Measurements from ENCODE around the gene PGAM1.

Gene PGAM1

DNA sequence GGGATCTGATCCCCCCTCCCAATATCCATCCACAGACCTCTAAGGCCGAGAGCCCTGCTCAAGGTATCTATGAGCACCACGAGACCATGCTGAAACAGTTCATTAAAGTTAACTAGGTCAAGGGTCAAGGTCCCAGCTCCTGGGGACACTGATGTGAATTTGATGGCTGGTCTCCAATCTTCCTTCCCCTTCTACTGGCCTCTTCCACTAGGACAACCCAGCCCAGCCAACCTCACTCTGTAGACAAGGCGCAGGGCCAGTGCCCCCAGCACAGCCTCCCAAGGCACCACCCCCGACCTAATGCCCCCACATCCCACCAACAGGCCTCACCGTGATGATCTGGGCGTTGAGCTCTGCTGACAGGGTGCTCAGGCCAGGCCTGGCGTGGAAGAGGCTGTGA lies 40.4 kb upstream of the PGAM1 start:
- TF ChIP-seq YY1 (IDR thresholded peaks at IDR 0.05; ENCODE audit: low read depth) (no peak), NFIC (IDR thresholded peaks at IDR 0.05) (no peak), ZBTB7A (IDR thresholded peaks at IDR 0.05; ENCODE audit: low read depth) (no peak), EGR1 (IDR thresholded peaks at IDR 0.05) (no peak), FOXM1 (IDR thresholded peaks at IDR 0.05; ENCODE audit: borderline replicate concordance, low read depth) (no peak), RAD21 (IDR thresholded peaks at IDR 0.05; ENCODE audit: low read depth) (no peak), CREB1 (IDR thresholded peaks at IDR 0.05; ENCODE audit: low read depth) (no peak), EP300 (IDR thresholded peaks at IDR 0.05; ENCODE audit: borderline replicate concordance) (no peak), TEAD4 (IDR thresholded peaks at IDR 0.05) (no peak), MAX (IDR thresholded peaks at IDR 0.05) (no peak), TAF1 (IDR thresholded peaks at IDR 0.05; ENCODE audit: low read depth) (no peak), TCF12 (IDR thresholded peaks at IDR 0.05; ENCODE audit: low read depth) (no peak)
- TF ChIP-seq, protein P1, sequence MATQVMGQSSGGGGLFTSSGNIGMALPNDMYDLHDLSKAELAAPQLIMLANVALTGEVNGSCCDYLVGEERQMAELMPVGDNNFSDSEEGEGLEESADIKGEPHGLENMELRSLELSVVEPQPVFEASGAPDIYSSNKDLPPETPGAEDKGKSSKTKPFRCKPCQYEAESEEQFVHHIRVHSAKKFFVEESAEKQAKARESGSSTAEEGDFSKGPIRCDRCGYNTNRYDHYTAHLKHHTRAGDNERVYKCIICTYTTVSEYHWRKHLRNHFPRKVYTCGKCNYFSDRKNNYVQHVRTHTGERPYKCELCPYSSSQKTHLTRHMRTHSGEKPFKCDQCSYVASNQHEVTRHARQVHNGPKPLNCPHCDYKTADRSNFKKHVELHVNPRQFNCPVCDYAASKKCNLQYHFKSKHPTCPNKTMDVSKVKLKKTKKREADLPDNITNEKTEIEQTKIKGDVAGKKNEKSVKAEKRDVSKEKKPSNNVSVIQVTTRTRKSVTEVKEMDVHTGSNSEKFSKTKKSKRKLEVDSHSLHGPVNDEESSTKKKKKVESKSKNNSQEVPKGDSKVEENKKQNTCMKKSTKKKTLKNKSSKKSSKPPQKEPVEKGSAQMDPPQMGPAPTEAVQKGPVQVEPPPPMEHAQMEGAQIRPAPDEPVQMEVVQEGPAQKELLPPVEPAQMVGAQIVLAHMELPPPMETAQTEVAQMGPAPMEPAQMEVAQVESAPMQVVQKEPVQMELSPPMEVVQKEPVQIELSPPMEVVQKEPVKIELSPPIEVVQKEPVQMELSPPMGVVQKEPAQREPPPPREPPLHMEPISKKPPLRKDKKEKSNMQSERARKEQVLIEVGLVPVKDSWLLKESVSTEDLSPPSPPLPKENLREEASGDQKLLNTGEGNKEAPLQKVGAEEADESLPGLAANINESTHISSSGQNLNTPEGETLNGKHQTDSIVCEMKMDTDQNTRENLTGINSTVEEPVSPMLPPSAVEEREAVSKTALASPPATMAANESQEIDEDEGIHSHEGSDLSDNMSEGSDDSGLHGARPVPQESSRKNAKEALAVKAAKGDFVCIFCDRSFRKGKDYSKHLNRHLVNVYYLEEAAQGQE (IDR thresholded peaks at IDR 0.05; ENCODE audit: low read depth), result no peak

DNA sequence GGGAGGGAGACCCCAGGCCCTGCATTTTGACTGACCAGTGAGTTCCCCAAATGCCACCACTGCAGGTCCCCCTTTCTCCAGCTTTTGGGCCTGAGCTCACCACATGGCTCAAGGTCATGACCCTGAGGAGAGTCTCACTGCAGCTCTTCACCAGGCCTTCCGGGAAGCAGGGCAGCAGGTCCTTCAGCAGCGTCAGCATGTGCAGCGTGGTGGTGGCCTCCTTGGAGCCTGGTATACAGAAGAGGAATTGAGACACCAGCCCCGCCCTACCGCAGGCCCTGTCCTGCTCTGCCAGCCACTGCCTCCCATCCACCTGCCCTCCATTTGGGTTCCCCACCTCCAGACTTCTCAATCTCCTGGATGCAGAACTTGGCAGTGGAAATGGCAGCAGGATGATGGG lies 37.8 kb upstream of the PGAM1 start:
- TF ChIP-seq FOXM1 (IDR thresholded peaks at IDR 0.05; ENCODE audit: borderline replicate concordance, low read depth) (no peak), TAF1 (IDR thresholded peaks at IDR 0.05; ENCODE audit: low read depth) (no peak), CEBPB (IDR thresholded peaks at IDR 0.05) (no peak), NFIC (IDR thresholded peaks at IDR 0.05) (no peak), ZBTB7A (IDR thresholded peaks at IDR 0.05; ENCODE audit: low read depth) (no peak), RAD21 (IDR thresholded peaks at IDR 0.05; ENCODE audit: low read depth) (no peak), CREB1 (IDR thresholded peaks at IDR 0.05; ENCODE audit: low read depth) (no peak), EGR1 (IDR thresholded peaks at IDR 0.05) (no peak), TEAD4 (IDR thresholded peaks at IDR 0.05) (no peak), YY1 (IDR thresholded peaks at IDR 0.05; ENCODE audit: low read depth) (no peak), EP300 (IDR thresholded peaks at IDR 0.05; ENCODE audit: borderline replicate concordance) (no peak), TCF12 (IDR thresholded peaks at IDR 0.05; ENCODE audit: low read depth) (no peak), MAX (IDR thresholded peaks at IDR 0.05) (no peak), USF1 (IDR thresholded peaks at IDR 0.05) (no peak)
- TF ChIP-seq, protein P1 (IDR thresholded peaks at IDR 0.05; ENCODE audit: low read depth), result no peak

- TF ChIP-seq RAD21 (IDR thresholded peaks at IDR 0.05; ENCODE audit: low read depth) (no peak), NFIC (IDR thresholded peaks at IDR 0.05) (no peak)
Measured at GRCh38 chr10:97390091-97390490, 35.9 kb upstream of the PGAM1 start.

- TF ChIP-seq, protein P1 (IDR thresholded peaks at IDR 0.05; ENCODE audit: low read depth), result no peak
- no peak for TF ChIP-seq EGR1 (IDR thresholded peaks at IDR 0.05)
- no peak for TF ChIP-seq FOXM1 (IDR thresholded peaks at IDR 0.05; ENCODE audit: borderline replicate concordance, low read depth)
- no peak for TF ChIP-seq MAX (IDR thresholded peaks at IDR 0.05)
- no peak for TF ChIP-seq TEAD4 (IDR thresholded peaks at IDR 0.05)
- no peak for TF ChIP-seq TAF1 (IDR thresholded peaks at IDR 0.05; ENCODE audit: low read depth)
- no peak for TF ChIP-seq EP300 (IDR thresholded peaks at IDR 0.05; ENCODE audit: borderline replicate concordance)
- TF ChIP-seq NFIC (IDR thresholded peaks at IDR 0.05), result no peak
- no peak for TF ChIP-seq RAD21 (IDR thresholded peaks at IDR 0.05; ENCODE audit: low read depth)
- no peak for TF ChIP-seq TCF12 (IDR thresholded peaks at IDR 0.05; ENCODE audit: low read depth)
- TF ChIP-seq YY1 (IDR thresholded peaks at IDR 0.05; ENCODE audit: low read depth), result no peak
- TF ChIP-seq ZBTB7A (IDR thresholded peaks at IDR 0.05; ENCODE audit: low read depth), result no peak
- TF ChIP-seq USF1 (IDR thresholded peaks at IDR 0.05), result no peak
- no peak for TF ChIP-seq CREB1 (IDR thresholded peaks at IDR 0.05; ENCODE audit: low read depth)
- no peak for TF ChIP-seq CEBPB (IDR thresholded peaks at IDR 0.05)
Measured at GRCh38 chr10:97393034-97393573, 32.9 kb upstream of the PGAM1 start.
